Astrocyte of the spinal cord (primary cell): ENCODE measurements around the gene PLXNA1.

Experiments
- DNase-seq: peaks from one replicate; pipeline ENCODE4 v3.0.0; 2011; ENCODE audit warnings: low read depth, low spot score
- H3K4me3 ChIP-seq: 2 replicates; pipeline ENCODE4 v1.5.1; 2011; ENCODE audit warnings: low read depth, mild to moderate bottlenecking, low read length, moderate library complexity
- CTCF ChIP-seq: IDR thresholded peaks from 2 replicates; pipeline ENCODE4 v1.5.1; 2012; ENCODE audit warnings: low read depth, mild to moderate bottlenecking, low read length, inconsistent platforms
- in situ Hi-C: cut with HindIII; loops from 2 replicates; pipeline ENCODE4 v1.10.0; 2017; ENCODE audit warnings: low sequenced_read_pairs

PLXNA1 gene

GRCh38 chr3:126982471-126983175 lies at the start of gene PLXNA1:
Gene PLXNA1, plus strand, starts transcription at chr3:126983115. Its CDS starts 5,479 bp downstream, at chr3:126988594.
- peak; percentile 85 for DNase-seq
- TF ChIP-seq CTCF, result peak; percentile 82
- in situ Hi-C loops, result no loop called here
- peak within 1 kb of the TSS; percentile 66 for H3K4me3 ChIP-seq

- TF ChIP-seq CTCF, result no peak
- in situ Hi-C loops, result no loop called here
- H3K4me3 ChIP-seq, result no peak overlapping the region
- no peak for DNase-seq
Observed at GRCh38 chr3:126934031-126934531, 48.8 kb upstream of the PLXNA1 start.

GRCh38 chr3:126934991-126935390 lies 47.9 kb upstream of the PLXNA1 start:
- no peak overlapping the region for H3K4me3 ChIP-seq
- no peak for DNase-seq
- in situ Hi-C loops, result no loop called here
- TF ChIP-seq CTCF, result no peak

- H3K4me3 ChIP-seq, result no peak overlapping the region
- DNase-seq, result no peak
- in situ Hi-C loops, result no loop called here
- no peak for TF ChIP-seq CTCF
Observed at GRCh38 chr3:126935756-126936509, 47.0 kb upstream of the PLXNA1 start.

GRCh38 chr3:126936853-126937425 lies 46.0 kb upstream of the PLXNA1 start:
- no peak for TF ChIP-seq CTCF
- in situ Hi-C loops, result no loop called here
- DNase-seq, result no peak
- no peak overlapping the region for H3K4me3 ChIP-seq

GRCh38 chr3:126937533-126937932 lies 45.4 kb upstream of the PLXNA1 start:
- H3K4me3 ChIP-seq, result no peak overlapping the region
- no peak for TF ChIP-seq CTCF
- in situ Hi-C loops, result no loop called here
- peak; percentile 33 for DNase-seq
